Measurements from ENCODE around the gene DGKA.
"Not testable (repeated sequence)": the region's sequence is repeated elsewhere in the genome, so short reads cannot be mapped to it uniquely, and the experiment has no call there.

DNA sequence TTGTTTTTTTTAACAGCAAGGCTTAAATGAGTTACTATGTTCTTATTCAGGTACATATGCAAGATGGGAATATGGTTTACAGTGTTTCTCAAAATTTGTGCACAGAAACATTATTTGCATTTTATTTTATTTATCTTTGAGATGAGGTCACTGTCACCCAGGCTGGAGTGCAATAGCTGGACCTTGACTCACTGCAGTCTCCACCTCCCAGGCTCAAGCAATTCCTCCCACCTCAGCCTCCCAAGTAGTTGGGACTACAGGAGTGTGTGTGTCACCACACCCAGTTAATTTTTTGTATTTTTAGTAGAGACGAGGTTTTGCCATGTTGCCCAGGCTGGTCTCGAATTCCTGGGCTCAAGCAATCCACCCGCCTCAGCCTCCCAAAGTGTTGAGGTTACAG lies 11.9 kb upstream of the DGKA start:
- TF ChIP-seq, protein P1, sequence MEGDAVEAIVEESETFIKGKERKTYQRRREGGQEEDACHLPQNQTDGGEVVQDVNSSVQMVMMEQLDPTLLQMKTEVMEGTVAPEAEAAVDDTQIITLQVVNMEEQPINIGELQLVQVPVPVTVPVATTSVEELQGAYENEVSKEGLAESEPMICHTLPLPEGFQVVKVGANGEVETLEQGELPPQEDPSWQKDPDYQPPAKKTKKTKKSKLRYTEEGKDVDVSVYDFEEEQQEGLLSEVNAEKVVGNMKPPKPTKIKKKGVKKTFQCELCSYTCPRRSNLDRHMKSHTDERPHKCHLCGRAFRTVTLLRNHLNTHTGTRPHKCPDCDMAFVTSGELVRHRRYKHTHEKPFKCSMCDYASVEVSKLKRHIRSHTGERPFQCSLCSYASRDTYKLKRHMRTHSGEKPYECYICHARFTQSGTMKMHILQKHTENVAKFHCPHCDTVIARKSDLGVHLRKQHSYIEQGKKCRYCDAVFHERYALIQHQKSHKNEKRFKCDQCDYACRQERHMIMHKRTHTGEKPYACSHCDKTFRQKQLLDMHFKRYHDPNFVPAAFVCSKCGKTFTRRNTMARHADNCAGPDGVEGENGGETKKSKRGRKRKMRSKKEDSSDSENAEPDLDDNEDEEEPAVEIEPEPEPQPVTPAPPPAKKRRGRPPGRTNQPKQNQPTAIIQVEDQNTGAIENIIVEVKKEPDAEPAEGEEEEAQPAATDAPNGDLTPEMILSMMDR (conservative IDR thresholded peaks at IDR 0.05; ENCODE audit: low read depth in 2 of 2): not testable (repeated sequence)
- TF ChIP-seq, protein P2, sequence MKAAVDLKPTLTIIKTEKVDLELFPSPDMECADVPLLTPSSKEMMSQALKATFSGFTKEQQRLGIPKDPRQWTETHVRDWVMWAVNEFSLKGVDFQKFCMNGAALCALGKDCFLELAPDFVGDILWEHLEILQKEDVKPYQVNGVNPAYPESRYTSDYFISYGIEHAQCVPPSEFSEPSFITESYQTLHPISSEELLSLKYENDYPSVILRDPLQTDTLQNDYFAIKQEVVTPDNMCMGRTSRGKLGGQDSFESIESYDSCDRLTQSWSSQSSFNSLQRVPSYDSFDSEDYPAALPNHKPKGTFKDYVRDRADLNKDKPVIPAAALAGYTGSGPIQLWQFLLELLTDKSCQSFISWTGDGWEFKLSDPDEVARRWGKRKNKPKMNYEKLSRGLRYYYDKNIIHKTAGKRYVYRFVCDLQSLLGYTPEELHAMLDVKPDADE (IDR thresholded peaks at IDR 0.05): not testable (repeated sequence)
- not testable (repeated sequence) for TF ChIP-seq STAT1 (IDR thresholded peaks at IDR 0.05; ENCODE audit: unreplicated experiment)

All from GM23338 (cell line).